OCI-LY7 (cell line): ENCODE measurements around the gene CACNA2D4. TPM values are rescaled to one million over a fixed set of nuclear protein-coding genes. Genes with fewer than 3 reads are reported as not detected.

Experiments used
- BruUV-seq: library from RNA; stranded (reverse); fragments of 400-500 nt; replicated peaks from 2 replicates; lab custom pipeline; 2021; lab: Mats Ljungman, UMichigan
- CTCF ChIA-PET: fragments of 300-600 bp; sonication (Branson Sonifier 250); formaldehyde crosslinking; loops from one replicate; lab custom pipeline; 2022; ENCODE audit warnings: antibody characterized with exemption; ENCODE audit not compliant: unreplicated experiment; lab: Charles Lee
- POLR2A ChIA-PET: fragments of 300-600 bp; sonication (Branson Sonifier 250); formaldehyde crosslinking; loops from one replicate; lab custom pipeline; 2022; ENCODE audit warnings: antibody characterized with exemption; lab: Charles Lee
- DNase-seq: peaks from one replicate; pipeline ENCODE4 v3.0.0-alpha.2; 2015; ENCODE audit warnings: low spot score
- H2AFZ ChIP-seq: fragments of 200-600 bp; sonication (generic), shearing (Covaris generic); 2 replicates; pipeline ENCODE4 v1.6.1; 2014; ENCODE audit warnings: mild to moderate bottlenecking, antibody characterized with exemption, low read length, moderate library complexity
- H3K27ac ChIP-seq: fragments of 200-600 bp; sonication (generic); 2 replicates; pipeline ENCODE4 v1.5.1; 2014; ENCODE audit warnings: mixed run types, low read depth, mild to moderate bottlenecking, moderate library complexity, low read length, inconsistent platforms; ENCODE audit not compliant: poor library complexity, severe bottlenecking
- H3K36me3 ChIP-seq: fragments of 200-600 bp; sonication (generic); 2 replicates; pipeline ENCODE4 v1.6.1; 2014; ENCODE audit warnings: mild to moderate bottlenecking, antibody characterized with exemption, low read length, moderate library complexity, mixed read lengths; ENCODE audit not compliant: insufficient read depth
- H3K4me1 ChIP-seq: fragments of 200-600 bp; sonication (generic); 2 replicates; pipeline ENCODE4 v1.5.1; 2014; ENCODE audit warnings: mild to moderate bottlenecking, low read length; ENCODE audit not compliant: insufficient read depth, poor library complexity, severe bottlenecking
- H3K4me2 ChIP-seq: fragments of 200-600 bp; sonication (generic); 2 replicates; pipeline ENCODE4 v1.6.1; 2014; ENCODE audit warnings: mild to moderate bottlenecking, low read length
- H3K4me3 ChIP-seq: fragments of 200-600 bp; sonication (generic); 2 replicates; pipeline ENCODE4 v1.5.1; 2014; ENCODE audit warnings: mild to moderate bottlenecking, low read depth, low read length; ENCODE audit not compliant: poor library complexity, severe bottlenecking
- H3K79me2 ChIP-seq: fragments of 200-600 bp; sonication (generic); 2 replicates; pipeline ENCODE4 v1.6.1; 2016; ENCODE audit warnings: low read depth, mild to moderate bottlenecking, low read length, moderate library complexity, mixed read lengths; ENCODE audit not compliant: insufficient read depth
- H3K9me2 ChIP-seq: fragments of 200-600 bp; sonication (generic); 2 replicates; pipeline ENCODE4 v1.6.1; 2016; ENCODE audit warnings: mild to moderate bottlenecking, low read length, mixed read lengths; ENCODE audit not compliant: insufficient read depth
- H3K9me3 ChIP-seq: fragments of 200-600 bp; sonication (generic); 2 replicates; pipeline ENCODE4 v1.6.1; 2014; ENCODE audit warnings: mild to moderate bottlenecking, mixed run types, low read length, mixed read lengths
- H4K20me1 ChIP-seq: fragments of 200-600 bp; sonication (generic); 2 replicates; pipeline ENCODE4 v1.6.1; 2014; ENCODE audit warnings: mild to moderate bottlenecking, antibody characterized with exemption, low read length, moderate library complexity, mixed read lengths; ENCODE audit not compliant: insufficient read depth
- EZH2phosphoT487 ChIP-seq: fragments of 200-600 bp; sonication (generic); IDR thresholded peaks from 2 replicates; pipeline ENCODE4 v1.6.1; 2018; ENCODE audit warnings: low read depth, borderline replicate concordance, mild to moderate bottlenecking, mixed run types, antibody characterized with exemption, low read length, moderate library complexity, mixed read lengths
- intact Hi-C: fragments of 100-400 bp; cut with micrococcal nuclease; formaldehyde crosslinking; loops from one replicate; pipeline ENCODE4 v1.10.0; 2022; ENCODE audit not compliant: unreplicated experiment
- total RNA-seq, 2 experiments: library from RNA; depleted of rRNA in 1 of 2; stranded (reverse); fragments of >200 nt in 1 of 2; shearing (Covaris generic) in 1 of 2; gene quantifications; 2 replicates each; pipeline ENCODE4 v1.2.3, GENCODE V29; 2014 to 2022
- TF ChIP-seq, protein P1 (sequence below): fragments of 200-600 bp; sonication (generic); conservative IDR thresholded peaks from 2 replicates; pipeline ENCODE4 v1.5.1; 2014; ENCODE audit warnings: mild to moderate bottlenecking, antibody characterized with exemption, low read length, moderate library complexity, mixed read lengths

The CACNA2D4 gene
- total RNA-seq, 2 experiments from 2014 or later = 0.13 TPM; not detected in 1

DNA sequence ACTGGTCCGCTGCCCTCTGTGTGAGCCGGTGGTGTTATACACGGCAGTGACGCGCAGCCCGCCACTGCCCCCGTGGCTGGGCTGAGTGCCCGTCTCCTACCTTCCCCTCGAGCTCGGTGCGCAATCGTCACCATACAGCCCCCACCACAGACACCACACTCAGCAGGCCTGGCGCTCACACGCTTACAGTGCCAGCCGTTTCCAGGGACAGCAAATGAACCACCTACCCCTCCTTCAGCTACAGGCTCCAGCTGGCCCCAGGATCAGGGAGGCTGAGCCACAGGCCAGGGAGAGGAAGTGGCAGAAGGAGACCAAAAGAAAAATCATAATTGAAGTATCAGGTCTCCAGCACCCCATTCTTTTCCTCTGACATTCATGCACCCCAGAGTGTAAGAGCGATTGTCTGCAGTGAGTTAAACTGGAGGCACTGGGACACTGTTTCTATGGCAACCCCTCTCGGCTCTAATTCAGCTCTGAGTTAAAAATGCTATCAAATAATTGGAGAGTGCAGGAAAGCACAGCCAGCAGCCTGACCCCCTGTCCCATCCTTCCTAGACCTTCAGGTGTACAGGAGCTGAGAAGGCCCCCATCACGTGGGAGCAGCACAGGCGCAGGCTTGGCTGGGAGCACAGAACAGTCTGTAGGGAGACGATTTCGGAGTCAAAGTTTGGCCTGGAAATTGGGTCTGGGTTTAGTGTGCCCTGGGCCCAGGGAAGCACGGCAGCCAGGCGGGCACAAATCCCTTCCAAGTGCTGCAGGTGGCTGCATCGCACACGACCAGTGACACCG, 80.1 kb downstream of the CACNA2D4 start:
- no TSS peak for BruUV-seq
- no peak overlapping the region for H3K4me2 ChIP-seq
- no peaks in the 10 kb centered on the region for H3K36me3 ChIP-seq
- intact Hi-C loops = no loop called here
- H3K9me2 ChIP-seq = no peaks in the 10 kb centered on the region
- no peak for DNase-seq
- no peak overlapping the region for H2AFZ ChIP-seq
- H3K27ac ChIP-seq = no peak overlapping the region
- H4K20me1 ChIP-seq = no peaks in the 10 kb centered on the region
- H3K4me1 ChIP-seq = no peaks in the 10 kb centered on the region
- no peaks in the 10 kb centered on the region for H3K9me3 ChIP-seq
- H3K79me2 ChIP-seq = no peaks in the 10 kb centered on the region
- no peak for TF ChIP-seq EZH2phosphoT487
- TF ChIP-seq, protein P1, sequence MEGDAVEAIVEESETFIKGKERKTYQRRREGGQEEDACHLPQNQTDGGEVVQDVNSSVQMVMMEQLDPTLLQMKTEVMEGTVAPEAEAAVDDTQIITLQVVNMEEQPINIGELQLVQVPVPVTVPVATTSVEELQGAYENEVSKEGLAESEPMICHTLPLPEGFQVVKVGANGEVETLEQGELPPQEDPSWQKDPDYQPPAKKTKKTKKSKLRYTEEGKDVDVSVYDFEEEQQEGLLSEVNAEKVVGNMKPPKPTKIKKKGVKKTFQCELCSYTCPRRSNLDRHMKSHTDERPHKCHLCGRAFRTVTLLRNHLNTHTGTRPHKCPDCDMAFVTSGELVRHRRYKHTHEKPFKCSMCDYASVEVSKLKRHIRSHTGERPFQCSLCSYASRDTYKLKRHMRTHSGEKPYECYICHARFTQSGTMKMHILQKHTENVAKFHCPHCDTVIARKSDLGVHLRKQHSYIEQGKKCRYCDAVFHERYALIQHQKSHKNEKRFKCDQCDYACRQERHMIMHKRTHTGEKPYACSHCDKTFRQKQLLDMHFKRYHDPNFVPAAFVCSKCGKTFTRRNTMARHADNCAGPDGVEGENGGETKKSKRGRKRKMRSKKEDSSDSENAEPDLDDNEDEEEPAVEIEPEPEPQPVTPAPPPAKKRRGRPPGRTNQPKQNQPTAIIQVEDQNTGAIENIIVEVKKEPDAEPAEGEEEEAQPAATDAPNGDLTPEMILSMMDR = no peak
- CTCF ChIA-PET = no interaction called here
- POLR2A ChIA-PET = no interaction called here
- H3K4me3 ChIP-seq = no peak overlapping the region

DNA sequence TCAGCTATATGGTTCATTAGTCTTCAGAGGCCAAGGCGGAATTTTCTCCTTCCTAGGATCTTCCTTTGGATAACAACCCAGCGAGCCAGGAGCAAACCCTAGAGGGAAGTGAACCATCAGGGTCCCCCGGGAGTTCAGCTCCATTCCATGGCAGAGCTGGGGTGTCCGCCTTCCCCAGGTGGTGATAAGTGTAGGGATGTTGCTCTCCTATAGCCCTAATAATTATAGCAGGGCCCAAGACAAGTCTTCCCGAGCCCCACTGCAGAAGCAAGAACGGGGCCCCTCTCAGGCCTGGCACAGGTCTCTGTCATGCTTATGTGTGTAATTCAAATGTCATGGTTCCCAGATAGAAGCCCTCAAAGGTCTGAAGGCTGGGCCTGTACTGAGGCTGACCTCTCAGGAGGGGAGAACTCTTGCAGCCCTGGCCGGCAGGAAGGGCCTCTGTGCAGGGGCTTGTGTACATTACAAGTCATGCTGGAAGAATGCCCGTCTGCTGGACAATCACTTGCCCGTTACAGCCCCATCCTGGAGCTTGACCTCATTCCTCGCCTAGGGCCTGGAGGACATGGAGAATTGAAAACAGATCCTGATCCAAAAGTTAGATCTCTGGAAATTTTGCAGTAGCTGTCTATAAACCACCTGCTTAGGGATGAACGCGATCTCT, 80.8 kb downstream of the CACNA2D4 start:
- intact Hi-C loops = no loop called here
- CTCF ChIA-PET = no interaction called here

More for the DNA sequence above, 80.8 kb downstream of the CACNA2D4 start:
- H3K4me2 ChIP-seq = no peak overlapping the region
- no peaks in the 10 kb centered on the region for H3K9me3 ChIP-seq
- H3K27ac ChIP-seq = no peak overlapping the region
- POLR2A ChIA-PET = interaction anchor here (0.6 kb wide), 1 partner anchor 734 kb away, joined by 4 read pairs; no protein-coding TSS in a partner anchor
- TF ChIP-seq, protein P1 = no peak
- TF ChIP-seq EZH2phosphoT487 = no peak
- H3K79me2 ChIP-seq = no peaks in the 10 kb centered on the region
- no peak overlapping the region for H3K4me3 ChIP-seq
- BruUV-seq = no TSS peak
- DNase-seq = no peak
- H4K20me1 ChIP-seq = no peaks in the 10 kb centered on the region
- no peaks in the 10 kb centered on the region for H3K9me2 ChIP-seq
- H2AFZ ChIP-seq = no peak overlapping the region
- H3K4me1 ChIP-seq = no peaks in the 10 kb centered on the region
- H3K36me3 ChIP-seq = no peaks in the 10 kb centered on the region
